HCT116 (cell line): ENCODE data around the gene NXF3. TPM values are rescaled to one million over a fixed set of nuclear protein-coding genes. Genes with fewer than 3 reads are reported as not detected.
A peak's percentile ranks its signal among the peaks of the same experiment; 100 is the strongest.

Experiments
- ATAC-seq: fragments of 200-7000 bp; cut with Tn5 transposase; 2 replicates; pipeline ENCODE4 v1.9.1; 2020; ENCODE audit warnings: mild to moderate bottlenecking, moderate library complexity
- BruUV-seq: library from RNA; stranded (reverse); fragments of 400-500 nt; replicated peaks from 2 replicates; lab custom pipeline; 2021; lab: Mats Ljungman, UMichigan
- CTCF ChIA-PET: fragments of 300-600 bp; sonication (Branson Sonifier 250); formaldehyde crosslinking; loops from one replicate; lab custom pipeline; 2021; ENCODE audit warnings: antibody characterized with exemption; lab: Charles Lee
- POLR2A ChIA-PET: fragments of 300-600, 350-600 bp; sonication (Branson Sonifier 250); formaldehyde crosslinking; loops from one replicate; lab custom pipeline; 2021; ENCODE audit warnings: antibody characterized with exemption; lab: Charles Lee
- RAD21 ChIA-PET, 2 experiments: fragments of 300-600 bp; sonication (Branson Sonifier 250); formaldehyde crosslinking; loops; one replicate each; lab custom pipeline; 2023; ENCODE audit warnings: low total read pairs in 2 of 2; ENCODE audit not compliant: uncharacterized antibody in 2 of 2, unreplicated experiment in 2 of 2, low non-redundant PET in 1 of 2; lab: Charles Lee
- DNase-seq: peaks from one replicate; pipeline ENCODE4 v3.0.0-alpha.2; 2010; ENCODE audit warnings: low read depth, low spot score
- H2AFZ ChIP-seq: fragments of 200-600 bp; shearing (Covaris generic), sonication (generic); 2 replicates; pipeline ENCODE4 v1.6.1; 2017; ENCODE audit warnings: low read depth, mixed run types, mixed read lengths, antibody characterized with exemption, low read length; ENCODE audit not compliant: poor library complexity, severe bottlenecking
- H3K27ac ChIP-seq: 2 replicates; pipeline ENCODE4 v1.5.1; 2012; ENCODE audit warnings: low read depth, low read length
- H3K27me3 ChIP-seq: fragments of 200-600 bp; sonication (generic); 2 replicates; pipeline ENCODE4 v1.6.1; 2016; ENCODE audit warnings: mixed run types, low read length, mixed read lengths; ENCODE audit not compliant: insufficient read depth
- H3K36me3 ChIP-seq, 2 experiments: fragments of 200-500 bp in 1 of 2; fragments of 200-600 bp in 1 of 2; sonication (Bioruptor generic) in 1 of 2; sonication (generic) in 1 of 2; 2 replicates each; pipeline versions ENCODE4 v1.5.1 to v1.6.1; 2014 to 2016; ENCODE audit warnings: low read length in 2 of 2, inconsistent platforms in 1 of 2, mixed read lengths in 1 of 2, mixed run types in 1 of 2; ENCODE audit not compliant: insufficient read depth in 2 of 2, control insufficient read depth in 1 of 2
- H3K4me1 ChIP-seq, 2 experiments: fragments of 200-600 bp in 1 of 2; sonication (generic) in 1 of 2; 2 replicates each; pipeline versions ENCODE4 v1.5.1 to v1.6.1; 2012 to 2017; ENCODE audit warnings: low read length in 2 of 2, inconsistent platforms in 1 of 2, mild to moderate bottlenecking in 1 of 2, mixed read lengths in 1 of 2, mixed run types in 1 of 2, moderate library complexity in 1 of 2; ENCODE audit not compliant: insufficient read depth in 2 of 2, control insufficient read depth in 1 of 2
- H3K4me2 ChIP-seq: fragments of 200-600 bp; sonication (generic); 2 replicates; pipeline ENCODE4 v1.6.1; 2017; ENCODE audit warnings: mixed run types, low read length, mixed read lengths
- H3K4me3 ChIP-seq, 2 experiments: fragments of 200-600 bp in 1 of 2; sonication (generic) in 1 of 2; replicated peaks in 1 of 2; 2 replicates each; pipeline ENCODE4 v1.5.1; 2011 to 2016; ENCODE audit warnings: low read length in 2 of 2, control low read depth in 1 of 2, low read depth in 1 of 2, mild to moderate bottlenecking in 1 of 2, mixed read lengths in 1 of 2, mixed run types in 1 of 2
- H3K79me2 ChIP-seq: fragments of 200-600 bp; sonication (generic); 2 replicates; pipeline ENCODE4 v1.6.1; 2017; ENCODE audit warnings: mild to moderate bottlenecking, mixed run types, low read length, moderate library complexity, mixed read lengths; ENCODE audit not compliant: insufficient read depth
- H3K9ac ChIP-seq: fragments of 200-600 bp; sonication (generic); 2 replicates; pipeline ENCODE4 v1.6.1; 2016; ENCODE audit warnings: low read length, mixed read lengths
- H3K9me2 ChIP-seq: fragments of 200-600 bp; sonication (generic), shearing (Covaris generic); 2 replicates; pipeline ENCODE4 v1.6.1; 2017; ENCODE audit warnings: mixed run types, mild to moderate bottlenecking, moderate library complexity; ENCODE audit not compliant: insufficient read depth
- H3K9me3 ChIP-seq, 2 experiments: fragments of 200-500 bp in 1 of 2; fragments of 200-600 bp in 1 of 2; sonication (Bioruptor generic) in 1 of 2; sonication (generic) in 1 of 2; 2 replicates each; pipeline ENCODE4 v1.6.1; 2014 to 2017; ENCODE audit warnings: low read length in 2 of 2, mixed read lengths in 2 of 2, inconsistent platforms in 1 of 2, low read depth in 1 of 2, mild to moderate bottlenecking in 1 of 2, mixed run types in 1 of 2, moderate library complexity in 1 of 2; ENCODE audit not compliant: control insufficient read depth in 1 of 2, insufficient read depth in 1 of 2
- H4K20me1 ChIP-seq: fragments of 200-600 bp; sonication (generic), shearing (Covaris generic); 2 replicates; pipeline ENCODE4 v1.6.1; 2017; ENCODE audit warnings: mixed run types, mild to moderate bottlenecking, moderate library complexity; ENCODE audit not compliant: insufficient read depth
- POLR2A ChIP-seq: IDR thresholded peaks from 2 replicates; pipeline ENCODE4 v1.7.0; 2011; ENCODE audit warnings: borderline replicate concordance; ENCODE audit not compliant: insufficient read depth, insufficient read length; ENCODE audit errors: extremely low read depth
- intact Hi-C: fragments of 100-400 bp; cut with micrococcal nuclease; formaldehyde crosslinking; loops from 2 replicates; pipeline ENCODE4 v1.10.0; 2022
- total RNA-seq: library from RNA; stranded (reverse); gene quantifications from one replicate; pipeline ENCODE4 v1.2.1, GENCODE V29; 2021; ENCODE audit not compliant: unreplicated experiment
- TF ChIP-seq, protein P1 (sequence below): IDR thresholded peaks from 2 replicates; pipeline ENCODE4 v1.6.1; 2012; ENCODE audit warnings: low read depth
- TF ChIP-seq, protein P2 (sequence below): IDR thresholded peaks from 2 replicates; pipeline ENCODE4 v1.6.1; 2011; ENCODE audit warnings: mild to moderate bottlenecking, low read length, moderate library complexity; ENCODE audit not compliant: insufficient replicate concordance; ENCODE audit errors: extremely low read depth

NXF3 gene
- total RNA-seq, 1 experiment from 2014 or later: 0.25 TPM

DNA sequence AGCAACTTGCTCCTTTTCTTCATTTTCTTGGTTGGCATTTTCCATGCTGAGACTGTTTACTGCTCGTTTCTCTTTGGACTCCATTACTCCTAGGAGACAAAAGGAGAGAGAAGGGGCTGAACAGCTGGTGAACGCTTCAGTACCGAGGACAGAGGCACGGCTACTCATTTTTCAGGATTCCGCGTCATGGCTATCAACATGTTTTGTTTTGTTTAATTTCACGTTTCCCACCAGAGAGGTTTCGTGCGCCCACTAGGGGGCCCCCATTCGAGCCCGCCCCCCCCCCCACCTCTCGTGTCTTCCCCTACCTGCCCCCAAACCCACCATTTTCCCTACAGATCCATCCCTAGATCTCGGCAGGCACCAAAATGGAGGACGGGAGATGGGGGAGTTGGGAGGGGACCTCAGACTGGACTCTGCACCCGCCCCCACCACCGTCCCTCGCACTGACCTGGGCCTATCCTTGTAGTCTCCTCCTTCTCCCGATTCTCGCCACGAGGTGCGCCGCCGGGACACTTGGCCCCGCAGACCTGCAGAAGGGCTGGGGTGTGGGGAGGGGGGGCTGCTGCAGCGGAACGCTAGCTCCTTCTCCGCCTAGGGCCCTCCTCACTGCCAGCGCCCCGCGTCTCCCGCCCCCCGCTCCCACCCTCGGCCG is 29.6 kb downstream of the NXF3 start:
- H3K9me2 ChIP-seq: no peaks in the 10 kb centered on the region
- ChIA-PET RAD21 (no interaction called here), POLR2A (no interaction called here), CTCF (no interaction called here)
- no peak overlapping the region for H3K9ac ChIP-seq
- H3K9me3 ChIP-seq: no peaks in the 10 kb centered on the region
- TF ChIP-seq POLR2A: no peak
- TF ChIP-seq, protein P1, sequence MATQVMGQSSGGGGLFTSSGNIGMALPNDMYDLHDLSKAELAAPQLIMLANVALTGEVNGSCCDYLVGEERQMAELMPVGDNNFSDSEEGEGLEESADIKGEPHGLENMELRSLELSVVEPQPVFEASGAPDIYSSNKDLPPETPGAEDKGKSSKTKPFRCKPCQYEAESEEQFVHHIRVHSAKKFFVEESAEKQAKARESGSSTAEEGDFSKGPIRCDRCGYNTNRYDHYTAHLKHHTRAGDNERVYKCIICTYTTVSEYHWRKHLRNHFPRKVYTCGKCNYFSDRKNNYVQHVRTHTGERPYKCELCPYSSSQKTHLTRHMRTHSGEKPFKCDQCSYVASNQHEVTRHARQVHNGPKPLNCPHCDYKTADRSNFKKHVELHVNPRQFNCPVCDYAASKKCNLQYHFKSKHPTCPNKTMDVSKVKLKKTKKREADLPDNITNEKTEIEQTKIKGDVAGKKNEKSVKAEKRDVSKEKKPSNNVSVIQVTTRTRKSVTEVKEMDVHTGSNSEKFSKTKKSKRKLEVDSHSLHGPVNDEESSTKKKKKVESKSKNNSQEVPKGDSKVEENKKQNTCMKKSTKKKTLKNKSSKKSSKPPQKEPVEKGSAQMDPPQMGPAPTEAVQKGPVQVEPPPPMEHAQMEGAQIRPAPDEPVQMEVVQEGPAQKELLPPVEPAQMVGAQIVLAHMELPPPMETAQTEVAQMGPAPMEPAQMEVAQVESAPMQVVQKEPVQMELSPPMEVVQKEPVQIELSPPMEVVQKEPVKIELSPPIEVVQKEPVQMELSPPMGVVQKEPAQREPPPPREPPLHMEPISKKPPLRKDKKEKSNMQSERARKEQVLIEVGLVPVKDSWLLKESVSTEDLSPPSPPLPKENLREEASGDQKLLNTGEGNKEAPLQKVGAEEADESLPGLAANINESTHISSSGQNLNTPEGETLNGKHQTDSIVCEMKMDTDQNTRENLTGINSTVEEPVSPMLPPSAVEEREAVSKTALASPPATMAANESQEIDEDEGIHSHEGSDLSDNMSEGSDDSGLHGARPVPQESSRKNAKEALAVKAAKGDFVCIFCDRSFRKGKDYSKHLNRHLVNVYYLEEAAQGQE: peak; percentile 44
- TF ChIP-seq, protein P2, sequence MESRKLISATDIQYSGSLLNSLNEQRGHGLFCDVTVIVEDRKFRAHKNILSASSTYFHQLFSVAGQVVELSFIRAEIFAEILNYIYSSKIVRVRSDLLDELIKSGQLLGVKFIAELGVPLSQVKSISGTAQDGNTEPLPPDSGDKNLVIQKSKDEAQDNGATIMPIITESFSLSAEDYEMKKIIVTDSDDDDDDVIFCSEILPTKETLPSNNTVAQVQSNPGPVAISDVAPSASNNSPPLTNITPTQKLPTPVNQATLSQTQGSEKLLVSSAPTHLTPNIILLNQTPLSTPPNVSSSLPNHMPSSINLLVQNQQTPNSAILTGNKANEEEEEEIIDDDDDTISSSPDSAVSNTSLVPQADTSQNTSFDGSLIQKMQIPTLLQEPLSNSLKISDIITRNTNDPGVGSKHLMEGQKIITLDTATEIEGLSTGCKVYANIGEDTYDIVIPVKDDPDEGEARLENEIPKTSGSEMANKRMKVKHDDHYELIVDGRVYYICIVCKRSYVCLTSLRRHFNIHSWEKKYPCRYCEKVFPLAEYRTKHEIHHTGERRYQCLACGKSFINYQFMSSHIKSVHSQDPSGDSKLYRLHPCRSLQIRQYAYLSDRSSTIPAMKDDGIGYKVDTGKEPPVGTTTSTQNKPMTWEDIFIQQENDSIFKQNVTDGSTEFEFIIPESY: no peak
- H3K4me1 ChIP-seq: no peaks in the 10 kb centered on the region
- no TSS peak for BruUV-seq
- no peak for DNase-seq
- no peaks in the 10 kb centered on the region for H4K20me1 ChIP-seq
- H2AFZ ChIP-seq: no peak overlapping the region
- H3K79me2 ChIP-seq: no peaks in the 10 kb centered on the region
- intact Hi-C loops: no loop called here
- no peak overlapping the region for H3K4me3 ChIP-seq
- no peak overlapping the region for H3K4me2 ChIP-seq
- no peaks in the 10 kb centered on the region for H3K36me3 ChIP-seq
- no peak for ATAC-seq
- no peaks in the 10 kb centered on the region for H3K27me3 ChIP-seq
- no peak overlapping the region for H3K27ac ChIP-seq
